PC-9 (cell line): ENCODE results near the gene EMX2.

Experiments used
- EZH2 ChIP-seq: fragments of 200-600 bp; sonication (generic); IDR thresholded peaks from 2 replicates; pipeline ENCODE4 v1.8.0; 2017; ENCODE audit warnings: antibody characterized with exemption, low read depth
- TF ChIP-seq, protein P1 (sequence below): fragments of 200-600 bp; sonication (generic); conservative IDR thresholded peaks from 2 replicates; pipeline ENCODE4 v1.6.1; 2017; ENCODE audit warnings: mixed run types, antibody characterized with exemption, mild to moderate bottlenecking, moderate library complexity

DNA sequence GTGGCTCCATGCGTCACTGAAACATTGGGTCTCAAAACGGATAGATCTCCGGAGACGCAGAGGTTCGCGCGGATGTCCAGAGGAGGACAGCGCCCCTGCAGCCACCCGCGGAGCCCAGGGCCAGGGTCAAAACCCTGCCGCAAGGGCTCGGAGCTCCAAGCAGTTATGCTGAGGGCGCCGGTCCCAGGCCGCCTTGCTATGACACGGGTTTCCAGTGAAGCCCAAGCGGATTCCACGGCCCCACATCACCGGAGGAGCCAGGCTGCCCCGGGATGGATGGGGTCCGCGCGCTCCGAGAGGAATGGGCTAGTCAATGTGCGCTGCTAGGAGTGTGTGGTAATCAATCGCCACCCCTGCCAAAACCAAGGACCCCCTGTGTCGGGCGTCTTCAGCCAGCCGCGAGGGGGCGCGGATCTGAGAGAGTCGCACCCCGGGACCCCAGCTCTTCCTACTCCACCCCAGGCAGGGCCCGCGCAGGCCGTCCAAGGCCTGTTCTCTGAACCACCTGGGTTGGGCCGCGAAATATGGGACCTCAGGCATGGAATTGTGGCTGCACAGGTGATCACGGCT lies 5.6 kb upstream of the EMX2 start:
- TF ChIP-seq, protein P1, sequence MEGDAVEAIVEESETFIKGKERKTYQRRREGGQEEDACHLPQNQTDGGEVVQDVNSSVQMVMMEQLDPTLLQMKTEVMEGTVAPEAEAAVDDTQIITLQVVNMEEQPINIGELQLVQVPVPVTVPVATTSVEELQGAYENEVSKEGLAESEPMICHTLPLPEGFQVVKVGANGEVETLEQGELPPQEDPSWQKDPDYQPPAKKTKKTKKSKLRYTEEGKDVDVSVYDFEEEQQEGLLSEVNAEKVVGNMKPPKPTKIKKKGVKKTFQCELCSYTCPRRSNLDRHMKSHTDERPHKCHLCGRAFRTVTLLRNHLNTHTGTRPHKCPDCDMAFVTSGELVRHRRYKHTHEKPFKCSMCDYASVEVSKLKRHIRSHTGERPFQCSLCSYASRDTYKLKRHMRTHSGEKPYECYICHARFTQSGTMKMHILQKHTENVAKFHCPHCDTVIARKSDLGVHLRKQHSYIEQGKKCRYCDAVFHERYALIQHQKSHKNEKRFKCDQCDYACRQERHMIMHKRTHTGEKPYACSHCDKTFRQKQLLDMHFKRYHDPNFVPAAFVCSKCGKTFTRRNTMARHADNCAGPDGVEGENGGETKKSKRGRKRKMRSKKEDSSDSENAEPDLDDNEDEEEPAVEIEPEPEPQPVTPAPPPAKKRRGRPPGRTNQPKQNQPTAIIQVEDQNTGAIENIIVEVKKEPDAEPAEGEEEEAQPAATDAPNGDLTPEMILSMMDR: no peak
- no peak for TF ChIP-seq EZH2
